Ascending aorta (tissue), 2 donors: Measurements from ENCODE around the gene RHOF. TPM values are rescaled to one million over a fixed set of nuclear protein-coding genes. Genes with fewer than 3 reads are reported as not detected.

Experiments
- DNase-seq, 2 donors: peaks; one replicate each; pipeline ENCODE4 v3.0.0-alpha.2; 2019; ENCODE audit warnings: low spot score in 2 of 2
- H3K27ac ChIP-seq, 2 donors: fragments of 200-600 bp; sonication (generic); one replicate each; pipeline ENCODE4 v1.5.1; 2016 to 2017; ENCODE audit warnings: mild to moderate bottlenecking in 1 of 2
- H3K27me3 ChIP-seq: fragments of 200-600 bp; sonication (generic); one replicate; pipeline ENCODE4 v1.5.1; 2017
- H3K36me3 ChIP-seq, 2 donors: fragments of 200-600 bp; sonication (generic); one replicate each; pipeline ENCODE4 v1.5.1; 2016
- H3K4me1 ChIP-seq, 2 donors: fragments of 200-600 bp; sonication (generic); one replicate each; pipeline ENCODE4 v1.5.1; 2016 to 2017; ENCODE audit warnings: mild to moderate bottlenecking in 1 of 2
- H3K4me3 ChIP-seq, 2 donors: fragments of 200-600 bp; sonication (generic); one replicate each; pipeline ENCODE4 v1.5.1; 2016 to 2017; ENCODE audit warnings: mild to moderate bottlenecking in 1 of 2
- H3K9me3 ChIP-seq, 2 donors: fragments of 200-600 bp; sonication (generic); one replicate each; pipeline ENCODE4 v1.5.1; 2016
- intact Hi-C: fragments of 100-400 bp; cut with DNase I; formaldehyde crosslinking; loops from one replicate; pipeline ENCODE4 v1.15.1; 2023
- total RNA-seq: library from RNA; depleted of rRNA; stranded (reverse); fragments of >200 nt; gene quantifications from one replicate; pipeline ENCODE4 v1.1.0, GENCODE V29; 2016
- TF ChIP-seq, protein P1 (sequence below), 3 experiments: fragments of 200-600 bp in 2 of 3; fragments of 450-650 bp in 1 of 3; sonication (generic) in 2 of 3; IDR thresholded peaks; one replicate each; pipeline ENCODE4 v1.5.1; 2016 to 2019; ENCODE audit warnings: antibody characterized with exemption in 3 of 3, mild to moderate bottlenecking in 1 of 3, moderate library complexity in 1 of 3

Gene RHOF
- total RNA-seq, 1 donor from 2014 or later, result 1.9 TPM

DNA sequence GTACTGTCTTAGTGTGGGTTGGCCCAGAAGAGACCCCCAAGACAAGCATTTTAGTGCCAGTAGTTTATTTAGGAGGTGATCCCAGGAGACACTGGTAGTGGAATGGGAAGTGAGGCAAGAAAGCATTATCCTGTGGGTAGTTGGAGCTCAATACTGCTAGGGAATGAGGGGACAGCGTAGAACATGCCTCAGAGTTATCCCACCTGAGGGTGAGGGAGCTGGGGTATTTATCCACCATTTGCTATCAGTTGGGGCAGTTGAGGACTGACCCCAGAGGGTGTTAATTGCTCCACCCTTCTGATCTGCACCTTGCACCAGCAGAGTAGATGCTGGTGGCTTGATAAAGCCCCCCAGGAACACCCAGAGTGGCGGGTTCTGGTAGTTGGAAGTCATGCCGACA lies 37.9 kb downstream of the RHOF start:
- DNase-seq, result no peak
- intact Hi-C loops, result no loop called here

GRCh38 chr12:121754836-121755235 lies 38.7 kb downstream of the RHOF start:
- Histone ChIP-seq H3K27ac (peak overlapping the region; percentile 69 to 71), H3K27me3 (no peaks in the 10 kb centered on the region), H3K9me3 (no peaks in the 10 kb centered on the region), H3K36me3 (no peaks in the 10 kb centered on the region), H3K4me3 (no peak overlapping the region), H3K4me1 (peaks cover 0 to 8% of the 10 kb centered on the region in 2 donors)
- intact Hi-C loops, result no loop called here
- no peak for DNase-seq
- TF ChIP-seq, protein P1, sequence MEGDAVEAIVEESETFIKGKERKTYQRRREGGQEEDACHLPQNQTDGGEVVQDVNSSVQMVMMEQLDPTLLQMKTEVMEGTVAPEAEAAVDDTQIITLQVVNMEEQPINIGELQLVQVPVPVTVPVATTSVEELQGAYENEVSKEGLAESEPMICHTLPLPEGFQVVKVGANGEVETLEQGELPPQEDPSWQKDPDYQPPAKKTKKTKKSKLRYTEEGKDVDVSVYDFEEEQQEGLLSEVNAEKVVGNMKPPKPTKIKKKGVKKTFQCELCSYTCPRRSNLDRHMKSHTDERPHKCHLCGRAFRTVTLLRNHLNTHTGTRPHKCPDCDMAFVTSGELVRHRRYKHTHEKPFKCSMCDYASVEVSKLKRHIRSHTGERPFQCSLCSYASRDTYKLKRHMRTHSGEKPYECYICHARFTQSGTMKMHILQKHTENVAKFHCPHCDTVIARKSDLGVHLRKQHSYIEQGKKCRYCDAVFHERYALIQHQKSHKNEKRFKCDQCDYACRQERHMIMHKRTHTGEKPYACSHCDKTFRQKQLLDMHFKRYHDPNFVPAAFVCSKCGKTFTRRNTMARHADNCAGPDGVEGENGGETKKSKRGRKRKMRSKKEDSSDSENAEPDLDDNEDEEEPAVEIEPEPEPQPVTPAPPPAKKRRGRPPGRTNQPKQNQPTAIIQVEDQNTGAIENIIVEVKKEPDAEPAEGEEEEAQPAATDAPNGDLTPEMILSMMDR (IDR thresholded peaks at IDR 0.05), result no peak

More for the DNA sequence above, 37.9 kb downstream of the RHOF start:
- Histone ChIP-seq H3K27ac (no peak overlapping the region), H3K4me3 (no peak overlapping the region), H3K9me3 (no peaks in the 10 kb centered on the region), H3K36me3 (no peaks in the 10 kb centered on the region), H3K27me3 (no peaks in the 10 kb centered on the region), H3K4me1 (peaks cover 0 to 8% of the 10 kb centered on the region in 2 donors)
- TF ChIP-seq, protein P1 (IDR thresholded peaks at IDR 0.05), result no peak

GRCh38 chr12:121753844-121754264 lies 39.6 kb downstream of the RHOF start:
- Histone ChIP-seq H3K27ac (peak overlapping the region; percentile 69 to 71), H3K4me3 (no peak overlapping the region), H3K27me3 (no peaks in the 10 kb centered on the region), H3K36me3 (no peaks in the 10 kb centered on the region), H3K9me3 (no peaks in the 10 kb centered on the region), H3K4me1 (peaks cover 0 to 8% of the 10 kb centered on the region in 2 donors)
- TF ChIP-seq, protein P1 (IDR thresholded peaks at IDR 0.05), result no peak
- peak; percentile 22 to 82 for DNase-seq
- intact Hi-C loops, result no loop called here

DNA sequence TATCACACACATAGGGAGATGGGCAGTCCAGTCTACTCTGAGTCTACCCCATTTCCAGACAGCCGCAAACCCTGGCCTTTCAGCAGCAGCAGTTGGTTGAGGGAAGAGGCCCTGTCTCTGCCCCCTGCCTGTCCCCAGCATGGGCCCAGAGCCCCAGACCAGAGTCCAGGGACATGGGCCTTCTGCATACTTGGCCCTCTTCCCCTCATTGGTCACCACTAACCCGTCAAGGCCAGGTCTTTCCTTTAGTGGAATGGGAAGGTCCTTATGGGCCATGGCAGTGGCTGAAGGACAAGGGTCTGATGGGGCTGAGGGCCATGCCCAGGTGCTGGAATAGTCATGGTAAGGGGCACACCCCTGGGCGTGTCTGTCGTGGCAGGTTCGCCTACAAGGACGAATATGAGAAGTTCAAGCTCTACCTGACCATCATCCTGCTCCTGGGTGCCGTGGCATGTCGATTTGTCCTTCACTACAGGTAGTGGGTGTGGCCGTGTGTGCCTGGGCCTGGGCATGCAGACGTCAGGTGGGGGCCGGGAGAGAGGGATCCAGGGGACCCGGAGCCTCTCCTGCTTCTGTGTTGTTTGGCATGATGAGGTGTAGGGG lies 41.6 kb downstream of the RHOF start:
- Histone ChIP-seq H3K4me1 (peaks cover 0 to 8% of the 10 kb centered on the region in 2 donors), H3K9me3 (no peaks in the 10 kb centered on the region), H3K4me3 (no peak overlapping the region), H3K27me3 (no peaks in the 10 kb centered on the region), H3K27ac (no peak overlapping the region), H3K36me3 (no peaks in the 10 kb centered on the region)
- TF ChIP-seq, protein P1 (IDR thresholded peaks at IDR 0.05), result no peak
- intact Hi-C loops, result no loop called here
- no peak for DNase-seq

GRCh38 chr12:121751034-121751433 lies 42.5 kb downstream of the RHOF start:
- no peak overlapping the region for H3K4me3 ChIP-seq
- no peaks in the 10 kb centered on the region for H3K9me3 ChIP-seq
- peaks cover 0 to 8% of the 10 kb centered on the region in 2 donors for H3K4me1 ChIP-seq
- intact Hi-C loops, result no loop called here
- no peak for DNase-seq
- no peaks in the 10 kb centered on the region for H3K36me3 ChIP-seq
- H3K27me3 ChIP-seq, result no peaks in the 10 kb centered on the region
- TF ChIP-seq, protein P1 (IDR thresholded peaks at IDR 0.05), result no peak
- H3K27ac ChIP-seq, result no peak overlapping the region
